ENCODE data around the gene UBTD1. TPM values are rescaled to one million over a fixed set of nuclear protein-coding genes. Genes with fewer than 3 reads are reported as not detected.

Gene UBTD1
- total RNA-seq, 4 donors from 2014 or later = 0.29 to 25.9 (median 6.7) TPM

GRCh38 chr10:97618733-97619132 is 120.0 kb downstream of the UBTD1 start:
- Histone ChIP-seq H3K4me1 (no peaks in the 10 kb centered on the region), H3K9me3 (no peaks in the 10 kb centered on the region), H3K27me3 (no peaks in the 10 kb centered on the region), H3K36me3 (no peaks in the 10 kb centered on the region), H3K4me3 (no peak overlapping the region), H3K27ac (no peak overlapping the region)
- TF ChIP-seq POLR2A (IDR thresholded peaks at IDR 0.05) = no peak
- TF ChIP-seq CTCF (IDR thresholded peaks at IDR 0.05) = no peak
- intact Hi-C loops (cut with DNase I; ENCODE audit: low total_unique reads) = no loop called here
- no peak for DNase-seq

Other genes with a start within 250 kb of the UBTD1 start
- gene ARHGAP19, start 206.3 kb upstream of the UBTD1 start, total RNA-seq = 10 to 100 TPM in 3 of 4 donors, 1 to 10 TPM in 1; 5.3 to 25.8 (median 14.0) TPM
- 1 to 10 TPM; 1.8 to 6.9 (median 3.2) TPM for gene FRAT1, start 179.7 kb upstream of the UBTD1 start, total RNA-seq
- 10 to 100 TPM in 1 of 4 donors, 1 to 10 TPM in 3; 2.4 to 14.9 (median 4.8) TPM for gene FRAT2, start 164.2 kb upstream of the UBTD1 start, total RNA-seq
- gene RRP12, start 97.6 kb upstream of the UBTD1 start, total RNA-seq = 10 to 100 TPM; 14.8 to 27.6 (median 25.0) TPM
- gene PGAM1, start 72.7 kb upstream of the UBTD1 start, total RNA-seq = 100 to 1,000 TPM; 106 to 142 (median 127) TPM
- gene EXOSC1, start 52.9 kb upstream of the UBTD1 start, total RNA-seq = 100 to 1,000 TPM in 1 of 4 donors, 10 to 100 TPM in 3; 26.7 to 349 (median 48.3) TPM
- 10 to 100 TPM in 2 of 4 donors, 1 to 10 TPM in 2; 1.8 to 31.8 (median 19.0) TPM for gene ZDHHC16, start 52.7 kb upstream of the UBTD1 start, total RNA-seq
- 10 to 100 TPM; 44.6 to 87.7 (median 73.7) TPM for gene MMS19, start 502 bp upstream of the UBTD1 start, total RNA-seq
- gene ANKRD2, start 73.9 kb downstream of the UBTD1 start, total RNA-seq = under 1 TPM in 2 of 4 donors, not detected in 2; 0.43 to 0.48 TPM
- gene HOGA1, start 85.5 kb downstream of the UBTD1 start, total RNA-seq = 1 to 10 TPM in 2 of 4 donors, under 1 TPM in 2; 0.26 to 2.5 (median 0.97) TPM
- not detected for gene C10orf62, start 90.8 kb downstream of the UBTD1 start, total RNA-seq
- 10 to 100 TPM in 3 of 4 donors, 1 to 10 TPM in 1; 3.1 to 11.5 (median 10.8) TPM for gene MORN4, start 134.6 kb downstream of the UBTD1 start, total RNA-seq
- gene PI4K2A, start 141.7 kb downstream of the UBTD1 start, total RNA-seq = 10 to 100 TPM in 3 of 4 donors, 1 to 10 TPM in 1; 5.6 to 14.7 (median 11.9) TPM
- 10 to 100 TPM in 2 of 4 donors, 1 to 10 TPM in 1, under 1 TPM in 1; 0.51 to 15.1 (median 10.8) TPM for gene AVPI1, start 188.3 kb downstream of the UBTD1 start, total RNA-seq
- 100 to 1,000 TPM in 1 of 4 donors, 10 to 100 TPM in 3; 36.9 to 158 (median 59.4) TPM for gene MARVELD1, start 214.8 kb downstream of the UBTD1 start, total RNA-seq
- 10 to 100 TPM in 3 of 4 donors, 1 to 10 TPM in 1; 2.8 to 32.3 (median 16.7) TPM for gene ZFYVE27, start 238.2 kb downstream of the UBTD1 start, total RNA-seq